MV-4-11 (cell line): ENCODE measurements around the gene MICALL2.
A peak's percentile ranks its signal among the peaks of the same experiment; 100 is the strongest.

ENCODE experiments used
- DNase-seq: peaks from one replicate; lab custom pipeline; 2025; lab: John Stamatoyannopoulos, UW

Gene MICALL2

GRCh38 chr7:1493129-1493528 lies 33.9 kb upstream of the MICALL2 start:
- DNase-seq: no peak

- no peak for DNase-seq
These were observed 33.4 kb upstream of the MICALL2 start for GRCh38 chr7:1492640-1493039.

- DNase-seq: no peak
These were observed 33.0 kb upstream of the MICALL2 start for GRCh38 chr7:1492221-1492620.

GRCh38 chr7:1490837-1491236 lies 31.6 kb upstream of the MICALL2 start:
- no peak for DNase-seq

- DNase-seq: no peak
These were observed 30.1 kb upstream of the MICALL2 start for GRCh38 chr7:1489336-1489735.

- no peak for DNase-seq
These were observed 28.7 kb upstream of the MICALL2 start for GRCh38 chr7:1488016-1488415.

- DNase-seq: no peak
These were observed 28.2 kb upstream of the MICALL2 start for GRCh38 chr7:1487466-1487865.

GRCh38 chr7:1486571-1486970 lies 27.3 kb upstream of the MICALL2 start:
- DNase-seq: no peak

GRCh38 chr7:1485156-1485555 lies 25.9 kb upstream of the MICALL2 start:
- DNase-seq: no peak

- no peak for DNase-seq
These were observed 25.3 kb upstream of the MICALL2 start for GRCh38 chr7:1484569-1484968.

- no peak for DNase-seq
These were observed 24.6 kb upstream of the MICALL2 start for GRCh38 chr7:1483536-1484505.

GRCh38 chr7:1483079-1483478 lies 23.8 kb upstream of the MICALL2 start:
- DNase-seq: no peak

GRCh38 chr7:1481300-1481699 lies 22.0 kb upstream of the MICALL2 start:
- no peak for DNase-seq

GRCh38 chr7:1480670-1481069 lies 21.4 kb upstream of the MICALL2 start:
- DNase-seq: no peak

GRCh38 chr7:1479287-1479686 lies 20.0 kb upstream of the MICALL2 start:
- DNase-seq: no peak

GRCh38 chr7:1478480-1478879 lies 19.2 kb upstream of the MICALL2 start:
- DNase-seq: no peak

GRCh38 chr7:1476859-1477258 lies 17.6 kb upstream of the MICALL2 start:
- DNase-seq: no peak

- DNase-seq: no peak
These were observed 16.7 kb upstream of the MICALL2 start for GRCh38 chr7:1475991-1476390.

GRCh38 chr7:1475393-1475792 lies 16.1 kb upstream of the MICALL2 start:
- no peak for DNase-seq

GRCh38 chr7:1474736-1475135 lies 15.5 kb upstream of the MICALL2 start:
- no peak for DNase-seq

- DNase-seq: peak; percentile 78
These were observed 14.7 kb upstream of the MICALL2 start for GRCh38 chr7:1473864-1474512.

GRCh38 chr7:1470901-1471300 lies 11.6 kb upstream of the MICALL2 start:
- no peak for DNase-seq

- DNase-seq: peak; percentile 2
These were observed 9.5 kb upstream of the MICALL2 start for GRCh38 chr7:1468643-1469298.
